Stimulated activated CD8-positive, alpha-beta memory T cell treated with anti-CD3 and anti-CD28 coated beads, Interleukin-2, amount 100 ng/mL, for 48 hours (primary cell): ENCODE measurements around the gene YARS1.

Experiments
- DNase-seq, 2 donors: peaks; one replicate each; pipeline ENCODE4 v3.0.0-alpha.2; 2020; ENCODE audit warnings: low read depth in 2 of 2

Gene YARS1

GRCh38 chr1:32817159-32817814, at the start of gene YARS1, which contains the start of gene S100PBP:
Gene YARS1 (minus strand): TSS chr1:32817358. CDS start chr1:32817244, 114 bp downstream.
Gene S100PBP (plus strand): TSS chr1:32817653. CDS start chr1:32826100, 8,447 bp downstream.
- peak; percentile 100 for DNase-seq

- no peak for DNase-seq
Observed at GRCh38 chr1:32865639-32866405, 48.7 kb upstream of the YARS1 start.

GRCh38 chr1:32864375-32865019, 47.3 kb upstream of the YARS1 start:
- DNase-seq = no peak

- no peak for DNase-seq
Observed at GRCh38 chr1:32863881-32864245, 46.7 kb upstream of the YARS1 start.

DNA sequence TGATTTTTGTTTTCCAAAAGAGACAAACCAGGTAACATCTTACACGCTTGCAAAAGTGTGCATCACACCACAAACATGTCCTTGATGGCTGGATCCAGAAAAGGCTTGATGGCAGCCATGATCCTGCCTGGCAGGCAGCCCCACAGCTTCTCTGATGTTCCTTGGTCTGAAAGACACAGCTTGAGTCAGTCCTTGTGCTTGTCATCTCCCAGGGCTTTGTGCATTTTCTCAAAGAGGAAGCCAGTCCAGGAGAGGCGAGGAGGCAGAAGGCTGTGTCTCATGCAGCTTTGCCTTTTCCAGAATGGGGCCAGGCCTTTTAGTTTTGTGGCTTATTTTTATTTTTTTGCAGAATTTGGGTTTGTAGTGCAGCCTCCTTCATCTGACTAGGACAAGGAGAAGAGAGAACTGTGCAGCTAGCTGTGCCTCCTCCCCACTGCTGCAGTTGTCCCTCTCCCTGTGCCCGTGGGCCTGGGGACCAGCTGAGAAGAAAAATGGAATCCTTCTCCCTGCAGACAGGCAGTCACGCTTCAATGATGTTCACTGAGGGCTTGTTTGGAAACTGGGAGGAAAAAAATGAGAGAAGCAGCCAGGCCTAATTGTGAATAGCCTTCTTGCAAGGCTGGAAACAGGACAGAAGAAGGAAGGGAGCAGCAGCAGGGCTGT, 46.2 kb upstream of the YARS1 start:
- no peak for DNase-seq

GRCh38 chr1:32861904-32862695, 44.9 kb upstream of the YARS1 start:
- no peak for DNase-seq

DNA sequence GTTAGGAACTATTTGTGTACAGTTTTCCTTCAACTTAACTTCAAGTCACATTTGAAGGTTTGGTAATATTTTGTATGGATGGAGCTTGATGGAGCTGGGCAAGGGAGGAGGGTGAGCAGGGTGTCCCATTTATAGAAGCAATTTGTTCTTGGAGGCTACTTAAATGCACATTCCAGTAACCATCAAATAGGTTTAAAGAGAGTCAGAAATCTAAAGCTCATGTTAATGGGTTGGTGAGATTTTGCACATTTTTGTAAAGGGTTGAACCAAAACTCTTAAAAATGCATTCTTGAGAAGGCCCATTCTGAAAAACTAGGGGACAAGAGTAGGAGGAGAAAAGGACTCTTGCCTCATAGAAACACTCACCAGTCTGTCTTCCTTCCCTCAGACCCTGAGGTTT, 43.4 kb upstream of the YARS1 start:
- DNase-seq = no peak

DNA sequence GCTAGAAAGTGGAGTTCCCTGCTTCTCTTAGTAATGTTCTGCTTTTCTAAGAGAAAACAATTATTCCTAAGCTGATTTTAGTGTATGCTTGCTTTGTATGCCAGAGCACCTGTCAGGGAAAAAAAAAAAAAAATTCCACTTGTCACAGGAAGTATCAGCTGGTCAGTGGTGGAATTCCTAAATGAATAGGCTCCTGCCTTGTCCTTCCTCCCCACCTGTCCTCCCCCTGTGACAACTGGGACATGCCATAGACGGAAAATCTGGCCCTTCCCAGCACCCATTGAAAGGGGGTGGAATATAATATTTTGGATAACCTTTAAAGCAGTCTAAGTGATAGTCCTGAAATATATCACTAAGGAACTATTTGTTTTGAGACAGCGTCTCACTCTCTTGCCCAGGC, 42.8 kb upstream of the YARS1 start:
- no peak for DNase-seq

- DNase-seq = no peak
Observed at GRCh38 chr1:32858791-32859190, 41.6 kb upstream of the YARS1 start.

- DNase-seq = no peak
Observed at GRCh38 chr1:32858136-32858535, 41.0 kb upstream of the YARS1 start.

DNA sequence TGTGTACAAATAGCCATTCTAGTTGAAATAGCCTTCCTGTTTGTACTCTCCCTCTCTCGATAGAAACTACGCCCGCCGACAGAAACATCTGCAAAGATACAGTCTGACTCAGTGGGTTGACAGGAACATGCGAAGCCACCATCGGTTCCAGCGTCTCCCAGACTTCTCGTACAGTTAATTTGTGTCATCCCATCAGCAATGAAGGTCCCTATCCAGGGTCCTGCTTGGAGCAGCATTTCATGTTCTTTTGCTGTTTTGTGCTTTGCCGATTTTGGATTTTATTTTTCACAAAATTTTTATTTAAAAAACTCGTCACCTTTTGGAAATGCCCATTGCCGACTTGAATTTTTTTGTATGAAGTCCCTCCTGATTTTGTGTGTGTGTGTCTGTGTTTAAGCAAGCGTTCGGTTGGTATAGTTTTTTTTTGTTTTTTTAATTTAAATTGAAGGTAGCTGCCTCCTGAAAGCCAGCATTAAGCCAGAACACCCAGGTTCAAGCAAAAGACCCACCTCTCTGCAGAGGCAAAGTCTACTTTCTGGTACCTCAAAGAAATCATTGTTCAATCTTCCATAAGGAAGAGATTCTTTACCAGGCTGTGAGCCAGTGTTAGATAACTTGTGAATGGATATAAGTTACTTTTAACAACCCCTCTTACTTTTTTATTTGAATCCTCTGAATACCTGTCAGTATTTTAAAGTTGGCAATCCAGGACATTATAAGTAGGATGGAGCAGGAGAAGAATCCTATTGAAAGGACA, 38.9 kb upstream of the YARS1 start:
- DNase-seq = no peak

- no peak for DNase-seq
Observed at GRCh38 chr1:32848354-32849063, 31.4 kb upstream of the YARS1 start.

DNA sequence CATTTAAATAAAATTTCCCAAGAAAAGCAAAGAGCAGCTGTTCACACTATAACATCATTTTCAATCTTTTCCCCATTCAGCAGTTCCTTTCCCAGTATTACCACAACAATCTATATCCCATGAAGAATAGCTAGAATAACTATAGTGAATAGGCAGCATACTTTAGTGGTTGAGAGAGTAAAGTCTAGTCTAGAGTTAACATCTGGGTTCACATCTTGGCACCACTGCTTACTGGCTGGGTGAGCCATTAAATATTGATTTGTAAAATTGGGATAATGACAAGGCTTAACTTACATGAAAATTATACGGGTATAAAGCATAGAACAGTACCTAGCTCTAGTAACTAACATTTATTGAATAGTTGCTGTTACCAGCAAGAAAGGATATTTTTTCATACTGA, 14.7 kb upstream of the YARS1 start:
- DNase-seq = no peak

GRCh38 chr1:32830092-32830852, 13.1 kb upstream of the YARS1 start:
- DNase-seq = no peak

DNA sequence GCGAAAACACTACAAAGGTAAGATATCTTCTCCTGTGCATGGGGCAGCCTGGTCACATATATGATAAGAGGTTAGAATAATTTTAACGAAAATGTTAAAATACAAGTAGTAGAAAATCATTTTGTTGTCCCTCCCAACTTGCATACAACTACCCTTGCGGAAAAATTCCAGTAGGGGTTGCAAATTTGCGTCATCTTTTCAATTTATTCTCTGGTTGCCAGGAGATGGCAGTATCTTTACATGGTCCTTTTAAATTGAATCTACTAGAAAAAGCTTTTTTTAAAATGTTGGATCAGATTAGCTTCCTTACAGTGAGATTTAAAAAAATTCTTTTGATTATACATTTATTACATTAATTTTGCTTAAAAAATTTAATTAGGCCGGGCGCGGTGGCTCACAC, 11.2 kb upstream of the YARS1 start:
- DNase-seq = no peak

GRCh38 chr1:32825181-32825580, 8.0 kb upstream of the YARS1 start:
- DNase-seq = no peak

DNA sequence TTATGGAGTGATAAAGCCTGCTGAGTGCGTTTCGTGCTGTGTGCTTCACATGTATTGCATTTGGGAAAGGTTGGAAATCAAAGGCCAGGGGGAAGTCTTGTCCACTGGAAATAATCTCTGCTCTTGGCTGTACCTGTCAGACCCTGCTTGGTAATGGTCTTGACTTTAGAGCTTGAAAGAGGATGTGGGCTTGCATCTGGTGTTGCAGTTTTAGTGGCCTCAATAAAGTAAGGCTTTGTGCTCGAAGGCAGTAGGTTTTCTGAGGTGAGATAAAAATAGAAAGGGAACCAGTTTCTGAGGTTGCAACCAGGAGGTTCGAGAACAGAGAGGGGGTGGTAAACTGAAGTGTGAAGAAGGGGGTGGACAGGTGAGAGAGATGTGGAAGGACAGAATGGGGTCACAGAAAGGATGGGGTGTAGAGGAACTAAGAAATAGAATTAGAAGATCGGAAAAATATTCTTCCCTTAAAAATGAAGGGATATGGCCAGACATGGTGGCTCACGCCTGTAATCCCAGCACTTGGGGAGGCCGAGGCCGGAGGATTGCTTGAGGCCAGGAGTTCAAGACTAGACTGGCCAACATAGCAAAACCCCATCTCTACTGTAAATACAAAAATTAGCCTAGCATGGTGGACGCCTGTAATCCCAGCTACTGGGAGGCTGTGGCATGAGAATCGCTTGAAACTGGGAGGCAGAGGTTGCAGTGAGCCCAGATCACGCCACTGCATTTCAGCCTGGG, 1.8 kb upstream of the YARS1 start:
- no peak for DNase-seq
